BJ (cell line): Measurements from ENCODE around the gene SCUBE3. TPM values are rescaled to one million over a fixed set of nuclear protein-coding genes. Genes with fewer than 3 reads are reported as not detected.

Source experiments
- CTCF ChIA-PET: fragments of 350-600 bp; formaldehyde crosslinking; extraction: SDS; loops from one replicate; lab custom pipeline; 2021; ENCODE audit warnings: antibody characterized with exemption, inconsistent platforms; lab: Yijun Ruan, JAX
- POLR2A ChIA-PET: fragments of 300-600 bp; sonication (Branson Sonifier 250); formaldehyde crosslinking; extraction: SDS; loops from one replicate; lab custom pipeline; 2021; ENCODE audit warnings: antibody characterized with exemption; lab: Charles Lee
- DNase-seq: peaks from one replicate; pipeline ENCODE4 v3.0.0-alpha.2; 2011; ENCODE audit warnings: low read depth
- H3K27me3 ChIP-seq: 2 replicates; pipeline ENCODE4 v1.6.0; 2011; ENCODE audit warnings: low read length; ENCODE audit not compliant: control insufficient read depth, insufficient read depth
- H3K36me3 ChIP-seq: 2 replicates; pipeline ENCODE4 v1.5.1; 2011; ENCODE audit warnings: low read length; ENCODE audit not compliant: control insufficient read depth, insufficient read depth
- H3K4me3 ChIP-seq: 2 replicates; pipeline ENCODE4 v1.5.1; 2011; ENCODE audit warnings: low read depth, mild to moderate bottlenecking, control low read depth, low read length
- polyA plus RNA-seq: library from polyadenylated mRNA; depleted of rRNA; stranded (reverse); fragments of >200 nt; gene quantifications from 2 replicates; pipeline ENCODE4 v1.2.3, GENCODE V29; 2011
- TF ChIP-seq, protein P1 (sequence below): IDR thresholded peaks from 2 replicates; pipeline ENCODE4 v1.5.1; 2011; ENCODE audit warnings: low read depth, mild to moderate bottlenecking, control low read depth, inconsistent platforms, low read length, moderate library complexity; ENCODE audit not compliant: insufficient read depth

The SCUBE3 gene
- polyA plus RNA-seq, 1 experiment = 13.1 TPM

DNA sequence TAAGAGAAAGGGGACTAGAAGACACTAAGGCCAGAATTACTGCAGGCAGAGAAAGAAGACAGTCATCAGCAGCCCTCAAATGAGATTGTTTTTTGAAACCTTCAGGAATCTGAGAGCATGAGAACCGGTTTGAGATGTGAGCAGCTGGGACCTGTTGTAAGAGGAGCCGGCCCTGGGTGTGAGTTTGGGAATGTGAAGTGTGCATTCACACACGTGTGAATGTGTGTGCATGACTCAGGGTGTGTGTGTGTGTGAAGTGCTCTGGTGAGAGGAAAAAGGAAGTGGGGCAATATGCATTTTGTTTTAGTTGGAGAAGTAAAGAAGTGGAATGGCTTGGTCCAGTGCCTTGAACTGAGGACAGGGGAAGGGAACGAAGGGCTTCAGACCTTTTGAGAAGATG, 4.3 kb downstream of the SCUBE3 start:
- TF ChIP-seq, protein P1, sequence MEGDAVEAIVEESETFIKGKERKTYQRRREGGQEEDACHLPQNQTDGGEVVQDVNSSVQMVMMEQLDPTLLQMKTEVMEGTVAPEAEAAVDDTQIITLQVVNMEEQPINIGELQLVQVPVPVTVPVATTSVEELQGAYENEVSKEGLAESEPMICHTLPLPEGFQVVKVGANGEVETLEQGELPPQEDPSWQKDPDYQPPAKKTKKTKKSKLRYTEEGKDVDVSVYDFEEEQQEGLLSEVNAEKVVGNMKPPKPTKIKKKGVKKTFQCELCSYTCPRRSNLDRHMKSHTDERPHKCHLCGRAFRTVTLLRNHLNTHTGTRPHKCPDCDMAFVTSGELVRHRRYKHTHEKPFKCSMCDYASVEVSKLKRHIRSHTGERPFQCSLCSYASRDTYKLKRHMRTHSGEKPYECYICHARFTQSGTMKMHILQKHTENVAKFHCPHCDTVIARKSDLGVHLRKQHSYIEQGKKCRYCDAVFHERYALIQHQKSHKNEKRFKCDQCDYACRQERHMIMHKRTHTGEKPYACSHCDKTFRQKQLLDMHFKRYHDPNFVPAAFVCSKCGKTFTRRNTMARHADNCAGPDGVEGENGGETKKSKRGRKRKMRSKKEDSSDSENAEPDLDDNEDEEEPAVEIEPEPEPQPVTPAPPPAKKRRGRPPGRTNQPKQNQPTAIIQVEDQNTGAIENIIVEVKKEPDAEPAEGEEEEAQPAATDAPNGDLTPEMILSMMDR = no peak
- DNase-seq = no peak
- ChIA-PET CTCF (interaction anchor here (2.5 to 7.5 kb wide), 3 partner anchors 12 to 72 kb away, joined by 8 to 43 read pairs (median 28); no protein-coding TSS in a partner anchor), POLR2A (no interaction called here)
- Histone ChIP-seq H3K27me3 (peaks cover 2% of the 10 kb centered on the region), H3K36me3 (no peaks in the 10 kb centered on the region), H3K4me3 (no peak overlapping the region)

DNA sequence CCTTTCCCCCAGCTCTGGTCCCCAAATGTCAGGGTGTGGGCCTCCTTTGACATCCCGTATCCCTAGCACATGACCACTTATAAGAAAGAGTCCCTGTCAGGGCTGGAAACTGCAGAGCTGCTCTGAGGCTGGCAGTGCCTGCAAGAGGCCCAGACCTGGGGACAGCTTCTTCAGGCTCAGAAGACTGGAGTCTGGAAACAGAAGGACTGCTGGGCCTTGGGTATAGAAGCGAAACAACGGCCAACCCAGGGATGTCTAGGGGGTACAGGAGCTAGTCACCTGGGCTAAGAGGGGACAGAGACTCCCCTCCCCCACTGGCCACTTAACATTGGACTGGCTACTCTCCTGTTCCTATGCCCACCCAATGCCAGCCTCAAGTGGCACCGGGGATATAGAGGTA, 4.7 kb downstream of the SCUBE3 start:
- no peaks in the 10 kb centered on the region; the same call in 1 of the 2 replicates for H3K27me3 ChIP-seq
- H3K4me3 ChIP-seq = no peak overlapping the region
- ChIA-PET CTCF (interaction anchor here (2.5 to 7.5 kb wide), 3 partner anchors 12 to 72 kb away, joined by 8 to 43 read pairs (median 28); no protein-coding TSS in a partner anchor), POLR2A (no interaction called here)
- TF ChIP-seq, protein P1 = no peak
- H3K36me3 ChIP-seq = no peaks in the 10 kb centered on the region
- DNase-seq = no peak

DNA sequence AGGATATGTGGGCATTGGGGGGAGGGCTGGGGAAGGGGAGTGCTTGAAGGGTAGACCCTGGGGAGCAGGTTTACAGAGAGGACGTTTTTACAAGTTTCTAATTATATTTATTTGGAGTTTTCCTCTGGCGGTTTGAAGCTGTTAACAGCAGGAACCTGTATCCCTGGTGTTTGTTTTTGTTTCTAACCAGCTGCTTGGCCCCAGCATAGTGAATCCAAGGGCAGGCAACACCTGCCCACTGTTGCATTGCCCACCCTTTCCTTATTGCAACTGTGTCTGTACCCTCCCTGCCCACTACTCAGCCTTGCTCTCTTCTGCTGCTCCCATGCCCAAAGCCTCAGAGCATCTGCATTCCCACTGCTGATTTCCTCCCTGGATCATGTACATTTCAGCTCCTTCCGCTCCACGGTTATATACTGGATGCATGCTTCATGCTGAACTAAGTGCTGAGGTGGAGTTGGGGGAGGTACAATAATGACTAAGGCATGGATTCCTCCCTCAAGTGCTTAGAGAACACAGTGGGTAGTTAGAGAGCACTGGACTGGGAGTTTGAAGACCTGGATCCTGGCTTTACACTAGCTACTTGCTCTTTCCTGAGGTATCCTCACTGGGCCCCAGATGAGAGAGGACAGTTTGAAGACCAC, 6.0 kb downstream of the SCUBE3 start:
- TF ChIP-seq, protein P1 = no peak
- Histone ChIP-seq H3K27me3 (no peaks in the 10 kb centered on the region; the same call in 1 of the 2 replicates), H3K36me3 (no peaks in the 10 kb centered on the region), H3K4me3 (no peak overlapping the region)
- ChIA-PET POLR2A (no interaction called here), CTCF (interaction anchor here (1.0 to 7.5 kb wide), 4 partner anchors 10 to 74 kb away, joined by 4 to 43 read pairs (median 18); no protein-coding TSS in a partner anchor)
- no peak for DNase-seq

DNA sequence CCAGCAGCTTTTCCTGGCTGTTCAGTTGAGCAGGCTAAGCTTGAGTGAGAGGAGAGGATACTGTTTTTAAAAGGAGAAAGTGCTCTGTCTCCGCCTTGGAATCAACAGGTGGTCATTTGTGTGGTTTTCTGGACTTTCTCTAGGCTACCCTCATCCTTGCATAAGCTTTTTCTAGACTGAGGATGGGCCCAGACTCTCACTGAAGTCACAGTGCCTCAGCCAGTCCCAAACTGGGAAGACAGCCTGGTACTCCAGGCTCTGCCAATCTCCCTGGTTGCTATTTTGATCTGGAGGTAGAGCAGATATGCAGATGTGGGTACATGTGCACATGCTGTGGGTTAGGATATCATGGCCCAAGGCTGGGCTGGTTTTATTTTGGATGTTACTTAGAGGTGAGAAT, 7.0 kb downstream of the SCUBE3 start:
- no peaks in the 10 kb centered on the region for H3K36me3 ChIP-seq
- H3K27me3 ChIP-seq = no peaks in the 10 kb centered on the region; the same call in 1 of the 2 replicates
- H3K4me3 ChIP-seq = no peak overlapping the region
- DNase-seq = no peak
- CTCF ChIA-PET = interaction anchor here (0.5 to 7.5 kb wide), 4 partner anchors 9 to 65 kb away, joined by 3 to 43 read pairs (median 16); no protein-coding TSS in a partner anchor
- POLR2A ChIA-PET = no interaction called here
- TF ChIP-seq, protein P1 = no peak

DNA sequence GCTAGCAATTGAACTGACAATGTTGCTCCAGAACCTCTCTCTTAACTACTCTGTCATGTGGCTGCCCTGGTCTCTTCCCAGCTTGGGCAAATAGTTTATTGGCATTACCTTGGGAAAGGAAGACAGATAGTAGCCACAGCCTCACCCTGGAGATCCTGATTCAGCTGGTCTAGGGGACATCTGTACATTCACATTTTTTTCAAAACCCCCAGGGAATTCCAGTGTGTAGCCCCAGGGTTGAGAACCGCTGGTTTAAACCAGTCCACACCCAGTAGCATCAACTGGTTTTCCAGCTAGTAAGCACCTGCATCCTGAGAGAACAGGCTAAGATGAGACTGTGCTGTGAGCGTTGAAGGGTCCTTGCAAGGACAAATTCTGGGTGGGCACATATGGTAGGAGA, 9.6 kb downstream of the SCUBE3 start:
- H3K27me3 ChIP-seq = no peaks in the 10 kb centered on the region
- no peak for DNase-seq
- H3K36me3 ChIP-seq = peaks cover 3% of the 10 kb centered on the region
- ChIA-PET POLR2A (no interaction called here), CTCF (interaction anchor here (0.6 to 1.5 kb wide), 4 partner anchors 9 to 68 kb away, joined by 3 to 14 read pairs (median 4); no protein-coding TSS in a partner anchor)
- H3K4me3 ChIP-seq = no peak overlapping the region
- TF ChIP-seq, protein P1 = no peak
